GM23338 (cell line): ENCODE data around the gene PPIF. TPM values are rescaled to one million over a fixed set of nuclear protein-coding genes. Genes with fewer than 3 reads are reported as not detected.

Experiments used
- ATAC-seq: fragments of 200-7000 bp; cut with Tn5 transposase; 3 replicates; pipeline ENCODE4 v1.9.1; 2020
- DNase-seq: peaks from one replicate; pipeline ENCODE4 v3.0.0-alpha.2; 2015; ENCODE audit warnings: low spot score
- H2AFZ ChIP-seq: fragments of 200-600 bp; sonication (generic); 2 replicates; pipeline ENCODE4 v1.8.0; 2016; ENCODE audit warnings: antibody characterized with exemption, mild to moderate bottlenecking, moderate library complexity
- H3F3A ChIP-seq: fragments of 200-600 bp; sonication (generic); replicated peaks from 2 replicates; pipeline ENCODE4 v1.8.0; 2017; ENCODE audit warnings: antibody characterized with exemption, mixed run types, low read depth
- H3K27ac ChIP-seq: fragments of 200-600 bp; sonication (generic); 2 replicates; pipeline ENCODE4 v1.6.1; 2016; ENCODE audit warnings: low read depth
- H3K27me3 ChIP-seq: fragments of 200-600 bp; sonication (generic); 2 replicates; pipeline ENCODE4 v1.8.0; 2016; ENCODE audit warnings: mild to moderate bottlenecking, mixed run types, moderate library complexity; ENCODE audit not compliant: insufficient read depth
- H3K36me3 ChIP-seq: fragments of 200-600 bp; sonication (generic); 2 replicates; pipeline ENCODE4 v1.8.0; 2016; ENCODE audit warnings: mild to moderate bottlenecking; ENCODE audit not compliant: insufficient read depth
- H3K4me1 ChIP-seq: fragments of 200-600 bp; sonication (generic); 2 replicates; pipeline ENCODE4 v1.8.0; 2016; ENCODE audit warnings: mild to moderate bottlenecking, moderate library complexity; ENCODE audit not compliant: insufficient read depth
- H3K4me2 ChIP-seq: fragments of 200-600 bp; sonication (generic); 2 replicates; pipeline ENCODE4 v1.7.1; 2017; ENCODE audit warnings: mixed run types
- H3K4me3 ChIP-seq: fragments of 200-600 bp; sonication (generic); 2 replicates; pipeline ENCODE4 v1.6.1; 2016; ENCODE audit warnings: mixed run types
- H3K79me2 ChIP-seq: fragments of 200-600 bp; sonication (generic); replicated peaks from 2 replicates; pipeline ENCODE4 v1.8.0; 2017; ENCODE audit warnings: mild to moderate bottlenecking; ENCODE audit not compliant: insufficient read depth
- H3K9me2 ChIP-seq: fragments of 200-600 bp; sonication (generic); 2 replicates; pipeline ENCODE4 v1.8.0; 2017; ENCODE audit not compliant: insufficient read depth
- H4K20me1 ChIP-seq: fragments of 200-600 bp; sonication (generic); replicated peaks from 2 replicates; pipeline ENCODE4 v1.8.0; 2017; ENCODE audit warnings: mild to moderate bottlenecking; ENCODE audit not compliant: insufficient read depth
- H3K27ac Mint-ChIP-seq: 2 replicates; pipeline ENCODE4 v1.8.0; 2020; ENCODE audit warnings: inconsistent platforms, mild to moderate bottlenecking, moderate library complexity, mixed read lengths
- H3K27me3 Mint-ChIP-seq: 3 replicates; pipeline ENCODE4 v1.8.0; 2022; ENCODE audit warnings: low read depth, mild to moderate bottlenecking, moderate library complexity, mixed read lengths, inconsistent platforms; ENCODE audit not compliant: insufficient read depth, poor library complexity
- H3K36me3 Mint-ChIP-seq: 3 replicates; pipeline ENCODE4 v1.8.0; 2021; ENCODE audit warnings: low read depth, mild to moderate bottlenecking, inconsistent platforms, moderate library complexity, mixed read lengths
- H3K4me1 Mint-ChIP-seq: 3 replicates; pipeline ENCODE4 v1.8.0; 2020; ENCODE audit warnings: mild to moderate bottlenecking, inconsistent platforms, mixed read lengths
- H3K4me3 Mint-ChIP-seq: 3 replicates; pipeline ENCODE4 v1.8.0; 2021; ENCODE audit warnings: moderate library complexity, mild to moderate bottlenecking, inconsistent platforms, mixed read lengths
- H3K9me3 Mint-ChIP-seq: 3 replicates; pipeline ENCODE4 v1.8.0; 2020; ENCODE audit warnings: moderate library complexity, mild to moderate bottlenecking, inconsistent platforms, mixed read lengths
- CREB1 ChIP-seq: fragments of 250-450 bp; sonication (Bioruptor Pico); IDR thresholded peaks from 2 replicates; pipeline ENCODE4 v1.5.0; 2020; ENCODE audit warnings: low read depth, mild to moderate bottlenecking, moderate library complexity
- CTCF ChIP-seq, 2 experiments: fragments of 200-600 bp in 1 of 2; sonication (generic) in 1 of 2; conservative IDR thresholded peaks; 2 replicates each; pipeline versions ENCODE4 v1.5.1 to v1.6.1; 2016 to 2017; ENCODE audit warnings: antibody characterized with exemption in 2 of 2, low read depth in 2 of 2, mild to moderate bottlenecking in 2 of 2, moderate library complexity in 1 of 2
- ETS1 ChIP-seq: IDR thresholded peaks from 2 replicates; pipeline ENCODE4 v1.6.1; 2016; ENCODE audit warnings: antibody characterized with exemption
- EZH2 ChIP-seq: fragments of 200-600 bp; sonication (generic); IDR thresholded peaks from one replicate; pipeline ENCODE4 v1.8.0; 2017; ENCODE audit warnings: antibody characterized with exemption, mild to moderate bottlenecking, low read depth; ENCODE audit not compliant: unreplicated experiment
- EZH2phosphoT487 ChIP-seq: fragments of 200-600 bp; sonication (generic); IDR thresholded peaks from one replicate; pipeline ENCODE4 v1.8.1; 2018; ENCODE audit warnings: antibody characterized with exemption; ENCODE audit not compliant: unreplicated experiment
- POLR2AphosphoS5 ChIP-seq: IDR thresholded peaks from 2 replicates; pipeline ENCODE4 v1.6.1; 2016; ENCODE audit warnings: antibody characterized with exemption, low read depth
- ZNF462 ChIP-seq: fragments of 250-450 bp; sonication (Bioruptor Pico); IDR thresholded peaks from 2 replicates; pipeline ENCODE4 v1.5.0; 2020; ENCODE audit warnings: mild to moderate bottlenecking, moderate library complexity
- polyA plus RNA-seq: library from polyadenylated mRNA; unstranded; fragments of >200 nt; fragmentation: Nextera tagmentation; extraction: Ambion mirVana; gene quantifications from 2 replicates; pipeline ENCODE4 v1.2.1, GENCODE V29; 2016
- total RNA-seq: library from RNA; depleted of rRNA; stranded (reverse); fragments of >200 nt; shearing (Covaris generic); gene quantifications from 2 replicates; pipeline ENCODE4 v1.2.3, GENCODE V29; 2014

Gene PPIF
- total and polyA plus RNA-seq, 2 experiments from 2014 or later = 32.1 to 43.6 TPM

GRCh38 chr10:79385804-79386531 lies 38.7 kb downstream of the PPIF start:
- Mint-ChIP-seq H3K36me3 (no peaks in the 10 kb centered on the region), H3K4me3 (no peak overlapping the region), H3K27ac (0 out of 2 replicates have a peak overlapping the region, but pooled peaks have one; percentile 48), H3K27me3 (peaks cover 9% of the 10 kb centered on the region), H3K4me1 (peaks cover 3% of the 10 kb centered on the region; the same call in 2 of the 3 replicates), H3K9me3 (no peaks in the 10 kb centered on the region)
- H3K36me3 ChIP-seq = no peaks in the 10 kb centered on the region
- ATAC-seq (peak; percentile 66), DNase-seq (peak; percentile 73)
- H4K20me1 ChIP-seq = no peaks in the 10 kb centered on the region
- no peaks in the 10 kb centered on the region for H3K9me2 ChIP-seq
- no peaks in the 10 kb centered on the region for H3K4me1 ChIP-seq
- no peaks in the 10 kb centered on the region for H3F3A ChIP-seq
- TF ChIP-seq CTCF (conservative IDR thresholded peaks at IDR 0.05; ENCODE audit: low read depth in 2 of 2) = peak; percentile 39 to 72
- TF ChIP-seq POLR2AphosphoS5 = no peak
- no peaks in the 10 kb centered on the region for H3K79me2 ChIP-seq
- H3K4me3 ChIP-seq = no peak overlapping the region
- no peak overlapping the region for H3K27ac ChIP-seq
- H3K4me2 ChIP-seq = no peak overlapping the region
- H3K27me3 ChIP-seq = no peaks in the 10 kb centered on the region
- no peak overlapping the region for H2AFZ ChIP-seq

GRCh38 chr10:79386637-79387465 lies 39.6 kb downstream of the PPIF start:
- Histone ChIP-seq H3K4me1 (no peaks in the 10 kb centered on the region), H3K4me2 (no peak overlapping the region), H3K9me2 (no peaks in the 10 kb centered on the region), H3K79me2 (no peaks in the 10 kb centered on the region), H3F3A (no peaks in the 10 kb centered on the region), H3K27ac (no peak overlapping the region), H2AFZ (no peak overlapping the region), H3K27me3 (no peaks in the 10 kb centered on the region), H3K4me3 (no peak overlapping the region), H3K36me3 (no peaks in the 10 kb centered on the region), H4K20me1 (no peaks in the 10 kb centered on the region)
- DNase-seq (no peak), ATAC-seq (peak; percentile 21)
- H3K36me3 Mint-ChIP-seq = no peaks in the 10 kb centered on the region
- H3K4me3 Mint-ChIP-seq = no peak overlapping the region
- no peaks in the 10 kb centered on the region for H3K9me3 Mint-ChIP-seq
- H3K27me3 Mint-ChIP-seq = peaks cover 11% of the 10 kb centered on the region
- H3K4me1 Mint-ChIP-seq = peaks cover under 1% of the 10 kb centered on the region; the same call in 2 of the 3 replicates
- 0 out of 2 replicates have a peak overlapping the region, but pooled peaks have one; percentile 48 for H3K27ac Mint-ChIP-seq
- no peak for TF ChIP-seq ZNF462 (CRISPR knock-in tag)
- no peak for TF ChIP-seq EZH2phosphoT487
- no peak for TF ChIP-seq CREB1 (CRISPR knock-in tag)
- TF ChIP-seq EZH2 = no peak
- TF ChIP-seq ETS1 = no peak
